Endodermal cell (in vitro differentiated cells): ENCODE data around the gene GSAP. TPM values are rescaled to one million over a fixed set of nuclear protein-coding genes. Genes with fewer than 3 reads are reported as not detected.

Experiments used
- DNase-seq: peaks from one replicate; pipeline ENCODE4 v3.0.0-alpha.2; 2017
- H3K27ac ChIP-seq: 2 replicates; pipeline ENCODE4 v1.5.1; 2013; ENCODE audit warnings: mild to moderate bottlenecking, low read depth, low read length, moderate library complexity
- H3K27me3 ChIP-seq: 2 replicates; pipeline ENCODE4 v1.6.1; 2013; ENCODE audit warnings: mild to moderate bottlenecking, low read length, moderate library complexity; ENCODE audit not compliant: insufficient read depth, control insufficient read depth, poor library complexity, severe bottlenecking
- H3K36me3 ChIP-seq: 2 replicates; pipeline ENCODE4 v1.7.0; 2013; ENCODE audit warnings: mild to moderate bottlenecking, low read length, moderate library complexity; ENCODE audit not compliant: control insufficient read depth, insufficient read depth
- H3K4me1 ChIP-seq: one replicate; pipeline ENCODE4 v1.7.0; 2013; ENCODE audit warnings: low read length; ENCODE audit not compliant: control insufficient read depth, insufficient read depth
- H3K4me3 ChIP-seq: 2 replicates; pipeline ENCODE4 v1.5.1; 2013; ENCODE audit warnings: mild to moderate bottlenecking, low read length, moderate library complexity
- H3K9ac ChIP-seq: 2 replicates; pipeline ENCODE4 v1.6.1; 2013; ENCODE audit warnings: mild to moderate bottlenecking, low read length, moderate library complexity; ENCODE audit not compliant: poor library complexity, severe bottlenecking; ENCODE audit errors: extremely low read depth
- H3K9me3 ChIP-seq: 2 replicates; pipeline ENCODE4 v1.6.1; 2013; ENCODE audit warnings: mild to moderate bottlenecking, low read length, moderate library complexity; ENCODE audit not compliant: control insufficient read depth
- H3K27ac Mint-ChIP-seq: 2 replicates; pipeline ENCODE4 v1.8.0; 2020; ENCODE audit warnings: mixed read lengths
- H3K27me3 Mint-ChIP-seq: 2 replicates; pipeline ENCODE4 v1.8.0; 2021; ENCODE audit warnings: mild to moderate bottlenecking, mixed read lengths; ENCODE audit not compliant: insufficient read depth
- H3K36me3 Mint-ChIP-seq: 2 replicates; pipeline ENCODE4 v1.8.0; 2020; ENCODE audit warnings: low read depth, mixed read lengths
- H3K4me1 Mint-ChIP-seq: 2 replicates; pipeline ENCODE4 v1.8.0; 2020; ENCODE audit warnings: mixed read lengths
- H3K4me3 Mint-ChIP-seq: 2 replicates; pipeline ENCODE4 v1.8.0; 2020; ENCODE audit warnings: mild to moderate bottlenecking, moderate library complexity, mixed read lengths
- H3K9me3 Mint-ChIP-seq: 2 replicates; pipeline ENCODE4 v1.8.0; 2020; ENCODE audit warnings: mild to moderate bottlenecking, mixed read lengths
- CTCF ChIP-seq: fragments of 200-600 bp; sonication (generic); conservative IDR thresholded peaks from 2 replicates; pipeline ENCODE4 v1.5.0; 2021; ENCODE audit warnings: antibody characterized with exemption, mild to moderate bottlenecking
- WGBS, 2 experiments: methylation state at CpG; one replicate each; pipeline versions ENCODE4 v1.1.5 to v1.1.7; 2013; ENCODE audit warnings: missing lambda C conversion rate in 2 of 2, mixed read lengths in 1 of 2; ENCODE audit not compliant: insufficient coverage in 1 of 2, insufficient read length in 1 of 2; 5-methylcytosine and 5-hydroxymethylcytosine counted together
- total RNA-seq, 2 donors: library from RNA; stranded (reverse); fragmentation: NEBNext Ultra II Directional in 1 of 2; extraction: Animal tissue kit (Norgen Biotek cat#: 25700) in 1 of 2; gene quantifications; 2 replicates in 1 of 2; 3 replicates in 1 of 2; pipeline ENCODE4 v1.2.1, GENCODE V29; 2021

The GSAP gene
- total RNA-seq, 2 donors from 2014 or later = 0.82 to 0.90 TPM

GRCh38 chr7:77438131-77438530 is 22.0 kb upstream of the GSAP start:
- Histone ChIP-seq H3K27me3 (no peaks in the 10 kb centered on the region), H3K36me3 (no peaks in the 10 kb centered on the region), H3K27ac (no peak overlapping the region), H3K4me3 (no peak overlapping the region), H3K9ac (no peak overlapping the region), H3K9me3 (no peaks in the 10 kb centered on the region), H3K4me1 (no peaks in the 10 kb centered on the region)
- H3K4me3 Mint-ChIP-seq = no peak overlapping the region
- H3K4me1 Mint-ChIP-seq = no peaks in the 10 kb centered on the region
- H3K36me3 Mint-ChIP-seq = no peaks in the 10 kb centered on the region
- no peaks in the 10 kb centered on the region for H3K27me3 Mint-ChIP-seq
- H3K9me3 Mint-ChIP-seq = no peaks in the 10 kb centered on the region
- TF ChIP-seq CTCF = no peak
- no peak for DNase-seq
- 89 to 100% methylated on average over 1 of the region's 1 CpG for WGBS, 2 experiments
- H3K27ac Mint-ChIP-seq = no peak overlapping the region

GRCh38 chr7:77434570-77435275 is 18.6 kb upstream of the GSAP start:
- Mint-ChIP-seq H3K4me3 (no peak overlapping the region), H3K27me3 (no peaks in the 10 kb centered on the region), H3K4me1 (no peaks in the 10 kb centered on the region), H3K27ac (no peak overlapping the region), H3K36me3 (no peaks in the 10 kb centered on the region), H3K9me3 (no peaks in the 10 kb centered on the region)
- no peak overlapping the region for H3K9ac ChIP-seq
- no peaks in the 10 kb centered on the region for H3K36me3 ChIP-seq
- no peaks in the 10 kb centered on the region for H3K9me3 ChIP-seq
- no peak for TF ChIP-seq CTCF
- no peak for DNase-seq
- H3K4me3 ChIP-seq = no peak overlapping the region
- H3K27me3 ChIP-seq = no peaks in the 10 kb centered on the region
- WGBS, 2 experiments = 92 to 95% methylated on average over 2 to 3 of the region's 3 CpGs
- H3K4me1 ChIP-seq = no peaks in the 10 kb centered on the region
- H3K27ac ChIP-seq = no peak overlapping the region

GRCh38 chr7:77433901-77434300 is 17.8 kb upstream of the GSAP start:
- Histone ChIP-seq H3K36me3 (no peaks in the 10 kb centered on the region), H3K27me3 (no peaks in the 10 kb centered on the region), H3K9me3 (no peaks in the 10 kb centered on the region), H3K4me3 (no peak overlapping the region), H3K4me1 (no peaks in the 10 kb centered on the region), H3K9ac (no peak overlapping the region), H3K27ac (no peak overlapping the region)
- no peak overlapping the region for H3K27ac Mint-ChIP-seq
- peaks cover 7% of the 10 kb centered on the region for H3K4me1 Mint-ChIP-seq
- H3K36me3 Mint-ChIP-seq = no peaks in the 10 kb centered on the region
- no peak for DNase-seq
- H3K9me3 Mint-ChIP-seq = no peaks in the 10 kb centered on the region
- 92 to 96% methylated on average over 4 to 5 of the region's 5 CpGs for WGBS, 2 experiments
- TF ChIP-seq CTCF = no peak
- H3K27me3 Mint-ChIP-seq = no peaks in the 10 kb centered on the region
- H3K4me3 Mint-ChIP-seq = no peak overlapping the region
